GM04504 (cell line): ENCODE results near the gene FUT8.

Source experiments
- DNase-seq: peaks from one replicate; pipeline ENCODE4 v3.0.0-alpha.2; 2012; ENCODE audit warnings: low read depth

The FUT8 gene

DNA sequence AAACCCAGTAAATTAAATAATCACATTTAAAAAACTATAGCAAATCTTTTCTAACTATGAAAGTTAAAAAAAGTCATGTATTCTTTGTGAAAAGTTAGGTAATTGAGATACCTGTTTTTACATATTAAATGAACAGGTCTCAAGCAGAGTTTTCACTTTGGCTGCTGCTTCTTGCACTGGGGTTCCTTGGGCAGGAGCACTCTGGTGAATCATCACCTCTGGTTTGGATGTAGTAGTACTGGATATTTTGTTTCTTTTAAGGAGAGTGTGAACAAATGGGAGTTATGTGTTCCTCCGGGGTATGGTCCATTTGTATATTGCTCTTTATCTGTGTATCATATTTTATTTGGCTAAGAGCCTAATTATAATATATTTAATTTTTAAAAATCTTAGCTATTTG is 82.7 kb downstream of the FUT8 start:
- DNase-seq = no peak

GRCh38 chr14:65496178-65496993 is 83.9 kb downstream of the FUT8 start:
- no peak for DNase-seq

DNA sequence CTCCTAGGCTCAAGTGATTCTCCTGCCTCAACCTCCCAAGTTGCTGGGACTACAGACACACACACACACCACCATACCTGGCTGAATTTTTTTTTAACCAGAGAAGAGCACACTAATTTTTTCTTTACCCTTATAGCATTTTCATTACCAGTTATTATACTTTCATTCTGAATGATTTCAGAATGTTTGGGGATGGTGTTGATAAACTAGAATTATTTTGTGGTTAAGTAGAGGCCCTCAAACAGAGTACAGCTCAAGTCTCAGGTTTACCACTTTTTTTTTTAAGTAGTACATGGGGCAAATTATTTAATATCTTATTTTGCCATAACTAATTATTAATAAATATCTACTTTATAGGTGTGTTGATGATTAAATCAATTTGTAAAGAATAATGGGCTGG is 86.6 kb downstream of the FUT8 start:
- DNase-seq = no peak

- no peak for DNase-seq
Observed at GRCh38 chr14:65500075-65500474, 87.5 kb downstream of the FUT8 start.

DNA sequence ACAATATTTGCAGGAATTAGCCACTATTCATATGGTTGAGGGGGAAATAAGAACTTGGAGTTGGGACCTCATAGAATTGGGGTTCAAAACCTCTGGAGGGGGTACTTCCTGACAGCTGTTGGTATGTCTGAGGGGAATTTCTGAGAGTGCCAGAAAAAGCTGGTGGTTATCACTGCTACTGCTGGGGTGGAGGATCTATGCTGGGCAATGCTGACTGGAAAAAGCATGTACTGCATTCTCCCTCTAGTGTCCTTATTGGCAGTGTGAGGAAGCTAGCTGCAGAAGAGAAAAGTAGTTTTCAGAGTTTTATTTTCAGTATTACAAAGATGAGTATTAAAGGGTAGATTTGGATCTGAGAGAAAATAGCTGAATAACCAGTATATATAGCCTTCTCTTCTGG is 88.8 kb downstream of the FUT8 start:
- no peak for DNase-seq

- no peak for DNase-seq
Observed at GRCh38 chr14:65502676-65503124, 90.2 kb downstream of the FUT8 start.

DNA sequence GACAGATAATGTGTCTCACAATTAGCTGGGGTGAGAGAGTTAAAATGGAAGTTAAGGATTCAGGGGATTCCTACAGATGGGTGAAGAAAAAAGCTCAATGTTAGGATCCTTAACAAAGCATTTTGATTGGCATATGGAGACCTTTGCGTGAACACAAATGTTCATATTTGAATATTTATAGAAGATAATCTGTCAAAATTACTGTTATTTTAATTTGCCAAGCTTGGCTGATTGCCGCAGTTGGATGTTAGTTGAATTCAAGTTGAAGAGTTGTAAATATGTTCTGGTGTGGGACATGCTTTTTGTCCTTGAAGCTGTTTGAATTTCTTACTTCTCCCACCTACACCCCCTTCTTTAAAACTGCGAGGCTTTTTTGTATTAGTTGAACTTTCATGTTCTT is 91.2 kb downstream of the FUT8 start:
- no peak for DNase-seq

DNA sequence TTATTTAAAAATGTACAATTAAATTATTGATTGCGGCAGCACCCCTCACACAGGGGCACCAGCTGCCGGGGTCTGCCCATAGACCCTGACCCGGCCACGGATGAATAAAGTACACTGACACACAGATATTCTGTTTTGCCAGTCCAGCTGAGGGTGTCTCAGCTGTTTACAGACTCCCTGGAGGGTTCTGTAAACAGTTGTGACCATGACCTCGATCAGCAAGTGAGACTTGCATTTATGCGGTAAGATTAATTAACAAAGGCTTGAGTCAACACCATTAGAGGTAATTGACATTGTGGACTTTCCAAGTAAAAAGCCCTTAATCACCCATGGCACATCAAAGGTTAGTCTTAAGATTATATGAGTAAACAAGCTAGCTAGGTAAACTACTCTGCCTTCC is 94.3 kb downstream of the FUT8 start:
- DNase-seq = no peak

- no peak for DNase-seq
Observed at GRCh38 chr14:65509842-65510241, 97.3 kb downstream of the FUT8 start.

DNA sequence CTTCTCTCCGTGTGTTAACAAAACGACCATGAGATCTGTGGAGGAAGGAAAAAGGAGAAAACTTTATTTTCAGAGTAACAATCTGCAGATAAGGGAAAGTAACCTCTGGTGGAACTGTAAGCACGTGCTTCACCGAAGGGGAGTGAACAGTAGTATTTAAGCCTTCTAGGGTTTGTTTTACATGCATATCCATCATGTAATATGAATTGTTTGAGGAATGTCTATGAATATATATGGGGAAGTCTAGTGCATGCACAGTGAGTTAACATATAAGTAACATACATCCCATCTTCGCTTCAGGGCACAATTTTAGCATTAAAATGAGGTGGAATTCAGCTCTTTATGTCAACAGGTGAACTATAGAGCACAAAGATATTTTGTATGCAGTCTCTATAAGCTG is 101.1 kb downstream of the FUT8 start:
- DNase-seq = no peak

GRCh38 chr14:65517635-65518542 is 105.4 kb downstream of the FUT8 start:
- DNase-seq = no peak

DNA sequence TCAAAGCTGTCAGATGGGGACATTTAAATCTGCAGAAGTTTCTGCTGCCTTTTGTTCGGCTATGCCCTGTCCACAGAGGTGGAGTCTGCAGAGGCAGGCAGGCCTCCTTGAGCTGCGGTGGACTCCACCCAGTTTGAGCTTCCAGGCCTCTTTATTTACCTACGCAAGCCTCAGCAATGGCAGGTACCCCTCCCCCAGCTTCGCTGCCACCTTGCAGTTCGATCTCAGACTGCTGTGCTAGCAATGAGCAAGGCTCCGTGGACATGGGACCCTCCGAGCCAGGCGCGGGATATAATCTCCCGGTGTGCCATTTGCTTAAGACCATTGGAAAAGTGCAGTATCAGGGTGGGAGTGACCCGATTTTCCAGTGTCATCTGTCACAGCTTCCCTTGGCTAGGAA is 115.5 kb downstream of the FUT8 start:
- DNase-seq = no peak

- DNase-seq = no peak
Observed at GRCh38 chr14:65531148-65531547, 118.6 kb downstream of the FUT8 start.

DNA sequence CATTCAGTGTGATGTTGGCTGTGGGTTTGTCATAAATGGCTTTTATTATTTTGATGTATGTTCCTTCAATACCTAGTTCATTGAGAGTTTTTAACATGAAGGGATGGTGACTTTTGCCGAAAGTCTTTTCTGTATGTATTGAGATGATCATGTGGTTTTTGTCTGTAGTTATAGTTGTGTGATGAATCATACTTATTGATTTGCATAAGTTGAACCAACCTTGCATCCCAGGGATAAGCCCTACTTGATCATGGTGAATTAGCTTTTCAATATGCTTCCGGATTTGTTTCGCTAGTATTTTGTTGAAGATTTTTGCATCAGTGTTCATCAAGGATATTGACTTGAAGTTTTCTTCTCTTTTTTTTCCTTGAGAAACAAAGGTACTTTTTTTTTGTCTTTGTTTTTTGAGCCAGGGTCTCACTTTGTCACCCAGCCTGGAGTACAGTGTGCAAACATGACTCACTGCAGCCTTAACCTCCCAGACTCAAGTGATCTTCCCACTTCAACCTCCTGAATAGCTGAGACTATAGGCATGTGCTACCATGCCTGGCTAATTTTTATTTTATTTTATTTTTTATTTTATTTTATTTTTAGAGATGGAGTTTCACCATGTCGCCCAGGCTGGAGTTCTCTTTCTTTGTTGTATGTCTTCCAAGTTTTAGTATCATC is 121.3 kb downstream of the FUT8 start:
- DNase-seq = no peak

DNA sequence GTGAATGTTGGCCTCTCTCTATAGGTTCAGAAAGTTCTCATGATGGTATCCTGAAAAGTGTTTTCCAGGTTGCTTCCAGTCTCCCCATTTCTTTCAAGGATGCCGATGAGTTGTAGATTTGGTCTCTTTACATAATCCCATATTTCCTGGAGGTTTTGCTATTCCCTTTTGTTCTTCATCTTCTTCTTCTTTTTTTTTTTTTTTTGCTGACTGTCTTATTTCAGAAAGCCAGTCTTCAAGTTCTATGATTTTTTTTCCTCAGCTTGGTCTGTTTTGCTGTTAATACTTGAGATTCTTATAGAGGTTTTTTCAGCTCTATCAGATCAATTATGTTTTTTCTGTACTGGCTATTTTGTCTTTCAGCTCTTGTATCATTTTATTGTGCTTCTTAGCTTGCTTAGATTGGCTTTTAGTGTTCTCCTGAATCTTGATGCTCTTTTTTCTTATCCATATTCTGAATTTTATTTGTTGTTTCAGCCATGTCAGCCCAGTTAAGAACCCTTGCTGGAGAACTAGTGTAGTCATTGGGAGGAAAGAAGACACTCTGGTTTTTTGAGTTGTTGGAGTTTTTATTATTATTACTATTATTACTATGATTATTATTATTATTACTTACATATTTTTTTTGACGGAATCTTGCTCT is 124.4 kb downstream of the FUT8 start:
- no peak for DNase-seq

GRCh38 chr14:65548878-65549277 is 136.3 kb downstream of the FUT8 start:
- DNase-seq = no peak

GRCh38 chr14:65549429-65549828 is 136.9 kb downstream of the FUT8 start:
- DNase-seq = no peak

DNA sequence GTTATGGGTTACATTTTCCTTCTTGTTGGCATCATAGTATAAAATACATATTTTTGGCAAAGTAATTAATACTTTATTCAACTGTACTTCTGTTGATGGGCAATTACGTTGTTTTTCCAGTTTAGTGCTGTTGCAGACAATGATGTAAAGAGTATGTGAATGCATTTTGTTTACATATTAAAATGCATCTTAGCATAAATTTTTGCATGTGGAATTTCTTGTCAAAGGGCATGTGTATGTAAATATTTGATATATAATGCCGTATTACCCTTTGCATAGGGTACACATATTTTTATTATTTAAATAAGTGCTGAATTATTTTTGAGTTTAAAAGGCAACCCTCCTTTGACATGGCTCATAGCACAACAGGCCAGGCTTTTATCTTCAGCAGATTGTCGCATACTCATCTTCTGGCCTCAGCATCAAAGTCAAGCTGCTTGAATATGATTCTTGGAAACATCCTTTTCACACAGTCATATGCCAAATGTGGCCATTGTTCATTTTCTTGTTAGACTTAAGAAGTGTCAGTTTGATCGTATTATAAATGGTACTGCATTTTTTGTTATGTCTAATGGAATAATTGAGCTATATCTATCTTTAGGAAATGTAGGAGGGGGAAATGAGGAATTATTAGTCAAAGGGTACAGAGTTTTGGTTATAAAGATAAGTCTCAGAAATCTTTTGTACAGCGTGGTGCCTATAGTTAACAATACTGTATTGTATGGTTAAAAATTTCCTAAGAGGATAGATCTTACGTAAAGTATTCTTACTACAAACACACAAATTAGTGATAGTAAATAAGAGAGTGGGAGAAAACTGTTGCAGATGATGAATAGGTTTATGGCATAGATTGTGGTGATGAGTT is 138.5 kb downstream of the FUT8 start:
- DNase-seq = no peak

DNA sequence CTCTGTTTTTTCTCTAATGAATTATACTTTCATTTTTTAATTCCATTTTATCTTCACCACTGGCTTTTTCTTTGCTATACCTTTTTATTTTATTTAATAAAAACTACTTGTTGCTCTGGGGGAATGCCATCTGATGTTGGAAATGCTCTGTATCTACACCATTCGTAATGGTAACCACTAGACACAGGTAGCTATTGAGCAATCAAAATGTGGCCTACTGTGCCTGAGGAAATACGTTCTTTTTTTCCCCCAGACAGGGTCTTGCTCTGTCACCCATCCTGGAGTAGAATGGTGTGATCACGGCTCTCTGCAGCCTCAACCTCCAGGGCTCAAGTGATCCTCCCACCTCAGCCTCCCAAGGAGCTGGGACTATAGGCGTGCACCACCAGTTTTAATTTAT is 140.2 kb downstream of the FUT8 start:
- DNase-seq = no peak

GRCh38 chr14:65554837-65555236 is 142.3 kb downstream of the FUT8 start:
- DNase-seq = no peak

DNA sequence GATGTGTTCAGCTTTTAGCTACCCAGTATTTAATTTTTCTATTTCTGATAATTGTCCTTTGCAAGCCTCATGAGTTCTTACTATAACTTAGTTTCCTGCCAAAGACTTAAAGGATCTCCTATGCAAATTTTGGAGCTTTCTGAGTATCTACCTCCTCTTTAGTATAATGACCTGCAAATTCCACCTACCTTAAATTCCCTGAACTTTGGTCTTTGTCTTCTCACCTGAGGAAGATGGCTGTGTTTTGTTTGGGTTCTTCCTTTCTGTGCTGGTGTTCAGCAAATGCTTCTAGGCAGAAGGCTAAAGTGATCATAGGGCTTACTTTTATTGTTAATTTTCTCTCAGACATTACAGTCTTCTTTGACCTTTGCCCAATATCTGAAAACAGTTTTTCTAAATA is 142.8 kb downstream of the FUT8 start:
- DNase-seq = no peak
